ENCODE data around the gene APOM. TPM values are rescaled to one million over a fixed set of nuclear protein-coding genes. Genes with fewer than 3 reads are reported as not detected.

APOM gene
- polyA plus RNA-seq, 1 donor, result 14.1 TPM

- no CpG with 5 or more reads among the region's 10 CpGs for whole genome bisulfite sequencing (ENCODE audit: insufficient coverage, low lambda C conversion rate)
These were observed 52.0 kb downstream of the APOM start for GRCh38 chr6:31707701-31708100.

More at GRCh38 chr6:31707701-31708100, 52.0 kb downstream of the APOM start:
- H3K4me3 ChIP-seq (ENCODE audit: low read length), result no peak overlapping the region
- H3K9me3 ChIP-seq (ENCODE audit: control insufficient read depth, low read depth, low read length), result no peaks in the 10 kb centered on the region
- no peaks in the 10 kb centered on the region for H3K27me3 ChIP-seq (ENCODE audit: control insufficient read depth, insufficient read depth, low read length)
- no peaks in the 10 kb centered on the region for H3K36me3 ChIP-seq (ENCODE audit: control insufficient read depth, insufficient read depth, low read length)
- no peaks in the 10 kb centered on the region for H3K4me1 ChIP-seq (ENCODE audit: control insufficient read depth, insufficient read depth, low read length)
- no peak overlapping the region for H3K27ac ChIP-seq (ENCODE audit: low read length)
- no peak for DNase-seq

Other genes with a start within 250 kb of the APOM start
- gene MICB, start 157.7 kb upstream of the APOM start, polyA plus RNA-seq, result 0.73 TPM
- gene MCCD1, start 126.9 kb upstream of the APOM start, polyA plus RNA-seq, result not detected
- 499 TPM for gene DDX39B, start 113.9 kb upstream of the APOM start, polyA plus RNA-seq
- 9.1 TPM for gene ATP6V1G2, start 109.3 kb upstream of the APOM start, polyA plus RNA-seq
- gene NFKBIL1, start 108.3 kb upstream of the APOM start, polyA plus RNA-seq, result 23.4 TPM
- gene LTA, start 83.6 kb upstream of the APOM start, polyA plus RNA-seq, result 0.96 TPM
- gene TNF, start 80.3 kb upstream of the APOM start, polyA plus RNA-seq, result 1.5 TPM
- 20.1 TPM for gene LTB, start 73.5 kb upstream of the APOM start, polyA plus RNA-seq
- 19.8 TPM for gene LST1, start 69.6 kb upstream of the APOM start, polyA plus RNA-seq
- 1.7 TPM for gene NCR3, start 62.9 kb upstream of the APOM start, polyA plus RNA-seq
- 57.1 TPM for gene AIF1, start 40.7 kb upstream of the APOM start, polyA plus RNA-seq
- gene PRRC2A, start 35.2 kb upstream of the APOM start, polyA plus RNA-seq, result 122 TPM
- 220 TPM for gene BAG6, start 3.2 kb upstream of the APOM start, polyA plus RNA-seq
- gene C6orf47, start 4.9 kb downstream of the APOM start, polyA plus RNA-seq, result 21.5 TPM
- gene GPANK1, start 9.1 kb downstream of the APOM start, polyA plus RNA-seq, result 21.4 TPM
- 196 TPM for gene CSNK2B, start 10.2 kb downstream of the APOM start, polyA plus RNA-seq
- gene LY6G5B, start 14.1 kb downstream of the APOM start, polyA plus RNA-seq, result 18.7 TPM
- gene LY6G5C, start 25.2 kb downstream of the APOM start, polyA plus RNA-seq, result 2.6 TPM
- gene ABHD16A, start 47.4 kb downstream of the APOM start, polyA plus RNA-seq, result 62.5 TPM
- gene LY6G6F, start 51.0 kb downstream of the APOM start, polyA plus RNA-seq, result 0.07 TPM
- 0.19 TPM for gene LY6G6D, start 59.5 kb downstream of the APOM start, polyA plus RNA-seq
- 0.25 TPM for gene LY6G6C, start 65.9 kb downstream of the APOM start, polyA plus RNA-seq
- 0.88 TPM for gene MPIG6B, start 67.5 kb downstream of the APOM start, polyA plus RNA-seq
- 82.6 TPM for gene DDAH2, start 73.4 kb downstream of the APOM start, polyA plus RNA-seq
- gene CLIC1, start 80.6 kb downstream of the APOM start, polyA plus RNA-seq, result 486 TPM
- 51.0 TPM for gene MSH5, start 84.1 kb downstream of the APOM start, polyA plus RNA-seq
- 15.0 TPM for gene SAPCD1, start 106.8 kb downstream of the APOM start, polyA plus RNA-seq
- 10.1 TPM for gene VWA7, start 121.4 kb downstream of the APOM start, polyA plus RNA-seq
- 34.2 TPM for gene VARS1, start 139.9 kb downstream of the APOM start, polyA plus RNA-seq
- gene LSM2, start 151.1 kb downstream of the APOM start, polyA plus RNA-seq, result 51.4 TPM
- 2.8 TPM for gene HSPA1L, start 159.4 kb downstream of the APOM start, polyA plus RNA-seq
- 115 TPM for gene HSPA1A, start 159.6 kb downstream of the APOM start, polyA plus RNA-seq
- gene HSPA1B, start 171.8 kb downstream of the APOM start, polyA plus RNA-seq, result 241 TPM
- gene NEU1, start 206.9 kb downstream of the APOM start, polyA plus RNA-seq, result 174 TPM
- 157 TPM for gene SLC44A4, start 223.1 kb downstream of the APOM start, polyA plus RNA-seq
- 50.5 TPM for gene EHMT2, start 241.8 kb downstream of the APOM start, polyA plus RNA-seq
- 11.8 TPM for gene ZBTB12, start 246.2 kb downstream of the APOM start, polyA plus RNA-seq